SK-N-SH treated with all-trans-retinoic acid at 6 μM for 48 hours (cell line): Measurements from ENCODE around the gene SCN4A.

ENCODE experiments used
- ATAC-seq: fragments of 200-7000 bp; cut with Tn5 transposase; 3 replicates; pipeline ENCODE4 v1.9.1; 2020; ENCODE audit warnings: mild to moderate bottlenecking, moderate library complexity
- BACH2 ChIP-seq: fragments of 250-450 bp; sonication (Bioruptor Pico); IDR thresholded peaks from 2 replicates; pipeline ENCODE4 v1.9.0; 2021; ENCODE audit warnings: mild to moderate bottlenecking, borderline replicate concordance
- CREB5 ChIP-seq: fragments of 250-450 bp; sonication (Bioruptor Pico); IDR thresholded peaks from 2 replicates; pipeline ENCODE4 v1.5.1; 2020; ENCODE audit warnings: low read depth, mild to moderate bottlenecking, moderate library complexity
- CSDC2 ChIP-seq: fragments of 250-450 bp; sonication (Bioruptor Pico); IDR thresholded peaks from 2 replicates; pipeline ENCODE4 v1.5.0; 2020; ENCODE audit warnings: mild to moderate bottlenecking, moderate library complexity
- ISL1 ChIP-seq: fragments of 250-450 bp; sonication (Bioruptor Pico); IDR thresholded peaks from 2 replicates; pipeline ENCODE4 v2.1.2; 2022; ENCODE audit warnings: mild to moderate bottlenecking, moderate library complexity
- OSR1 ChIP-seq: fragments of 250-450 bp; sonication (Bioruptor Pico); IDR thresholded peaks from 2 replicates; pipeline ENCODE4 v1.8.0; 2022; ENCODE audit warnings: moderate library complexity, mild to moderate bottlenecking, inconsistent platforms
- POU6F1 ChIP-seq: fragments of 250-450 bp; sonication (Bioruptor Pico); IDR thresholded peaks from 2 replicates; pipeline ENCODE4 v1.8.0; 2021; ENCODE audit warnings: low read depth, mild to moderate bottlenecking, moderate library complexity, borderline replicate concordance
- PPARA ChIP-seq: fragments of 250-450 bp; sonication (Bioruptor Pico); IDR thresholded peaks from 2 replicates; pipeline ENCODE4 v1.5.0; 2020; ENCODE audit warnings: mild to moderate bottlenecking, borderline replicate concordance
- RARB ChIP-seq: fragments of 250-450 bp; sonication (Bioruptor Pico); IDR thresholded peaks from 2 replicates; pipeline ENCODE4 v1.8.0; 2021; ENCODE audit warnings: mild to moderate bottlenecking, moderate library complexity
- SNAI2 ChIP-seq: fragments of 250-450 bp; sonication (Bioruptor Pico); IDR thresholded peaks from 2 replicates; pipeline ENCODE4 v1.5.0; 2020; ENCODE audit warnings: mild to moderate bottlenecking, moderate library complexity
- TOX ChIP-seq: fragments of 250-450 bp; sonication (Bioruptor Pico); IDR thresholded peaks from 2 replicates; pipeline ENCODE4 v1.8.0; 2021; ENCODE audit warnings: mild to moderate bottlenecking, moderate library complexity, borderline replicate concordance
- ZC3H10 ChIP-seq: fragments of 250-450 bp; sonication (Bioruptor Pico); IDR thresholded peaks from 2 replicates; pipeline ENCODE4 v1.5.1; 2021; ENCODE audit warnings: mild to moderate bottlenecking, moderate library complexity
- ZFP3 ChIP-seq: fragments of 250-450 bp; sonication (Bioruptor Pico); IDR thresholded peaks from 2 replicates; pipeline ENCODE4 v1.5.0; 2020; ENCODE audit warnings: mild to moderate bottlenecking, moderate library complexity
- ZFP30 ChIP-seq: fragments of 450-650 bp; formaldehyde crosslinking; IDR thresholded peaks from 2 replicates; pipeline ENCODE4 v1.5.0; 2022; ENCODE audit warnings: mild to moderate bottlenecking, moderate library complexity
- ZNF565 ChIP-seq: fragments of 450-650 bp; formaldehyde crosslinking; conservative IDR thresholded peaks from 2 replicates; pipeline ENCODE4 v1.5.0; 2020; ENCODE audit warnings: low read depth, mild to moderate bottlenecking, moderate library complexity
- ZNF70 ChIP-seq: fragments of 450-650 bp; formaldehyde crosslinking; IDR thresholded peaks from 2 replicates; pipeline ENCODE4 v1.5.0; 2020; ENCODE audit warnings: mild to moderate bottlenecking, moderate library complexity
- ZNF8 ChIP-seq: fragments of 450-650 bp; formaldehyde crosslinking; IDR thresholded peaks from 2 replicates; pipeline ENCODE4 v1.5.0; 2020; ENCODE audit warnings: mild to moderate bottlenecking, moderate library complexity
- TF ChIP-seq, protein P1 (sequence below): fragments of 250-450 bp; sonication (Bioruptor Pico); IDR thresholded peaks from 2 replicates; pipeline ENCODE4 v1.8.0; 2020; ENCODE audit warnings: mild to moderate bottlenecking, moderate library complexity, borderline replicate concordance
- TF ChIP-seq, protein P2 (sequence below): fragments of 250-450 bp; sonication (Bioruptor Pico); IDR thresholded peaks from 2 replicates; pipeline ENCODE4 v1.5.1; 2021; ENCODE audit warnings: mild to moderate bottlenecking, moderate library complexity
- TF ChIP-seq, protein P3 (sequence below): fragments of 250-450 bp; sonication (Bioruptor Pico); IDR thresholded peaks from 2 replicates; pipeline ENCODE4 v1.5.0; 2020; ENCODE audit warnings: mild to moderate bottlenecking, moderate library complexity

SCN4A gene

DNA sequence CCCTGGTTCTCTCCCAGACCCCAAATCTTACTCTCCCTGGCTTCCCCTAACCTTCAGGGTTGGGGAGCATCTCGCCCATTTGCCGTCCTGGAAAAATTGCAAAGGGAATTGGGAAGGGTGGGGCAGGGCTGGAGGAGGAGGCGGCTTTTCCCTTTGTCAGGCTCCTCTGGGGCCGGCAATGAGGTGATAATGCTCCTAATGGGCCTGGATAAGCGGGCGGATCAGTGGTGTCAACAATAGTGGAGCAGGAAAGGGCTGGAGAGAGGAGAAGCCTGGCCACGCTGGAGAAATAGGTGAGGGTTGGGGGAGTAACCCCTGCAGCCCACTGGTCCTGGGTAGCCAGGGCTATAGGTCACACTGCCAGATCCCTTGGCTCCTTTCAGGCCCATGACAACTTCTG lies 12.3 kb downstream of the SCN4A start:
- TF ChIP-seq ZNF565 (CRISPR knock-in tag), result no peak
- no peak for TF ChIP-seq ZFP3
- TF ChIP-seq, protein P1, sequence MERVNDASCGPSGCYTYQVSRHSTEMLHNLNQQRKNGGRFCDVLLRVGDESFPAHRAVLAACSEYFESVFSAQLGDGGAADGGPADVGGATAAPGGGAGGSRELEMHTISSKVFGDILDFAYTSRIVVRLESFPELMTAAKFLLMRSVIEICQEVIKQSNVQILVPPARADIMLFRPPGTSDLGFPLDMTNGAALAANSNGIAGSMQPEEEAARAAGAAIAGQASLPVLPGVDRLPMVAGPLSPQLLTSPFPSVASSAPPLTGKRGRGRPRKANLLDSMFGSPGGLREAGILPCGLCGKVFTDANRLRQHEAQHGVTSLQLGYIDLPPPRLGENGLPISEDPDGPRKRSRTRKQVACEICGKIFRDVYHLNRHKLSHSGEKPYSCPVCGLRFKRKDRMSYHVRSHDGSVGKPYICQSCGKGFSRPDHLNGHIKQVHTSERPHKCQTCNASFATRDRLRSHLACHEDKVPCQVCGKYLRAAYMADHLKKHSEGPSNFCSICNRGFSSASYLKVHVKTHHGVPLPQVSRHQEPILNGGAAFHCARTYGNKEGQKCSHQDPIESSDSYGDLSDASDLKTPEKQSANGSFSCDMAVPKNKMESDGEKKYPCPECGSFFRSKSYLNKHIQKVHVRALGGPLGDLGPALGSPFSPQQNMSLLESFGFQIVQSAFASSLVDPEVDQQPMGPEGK (CRISPR knock-in tag), result no peak
- no peak for TF ChIP-seq SNAI2
- TF ChIP-seq, protein P2, sequence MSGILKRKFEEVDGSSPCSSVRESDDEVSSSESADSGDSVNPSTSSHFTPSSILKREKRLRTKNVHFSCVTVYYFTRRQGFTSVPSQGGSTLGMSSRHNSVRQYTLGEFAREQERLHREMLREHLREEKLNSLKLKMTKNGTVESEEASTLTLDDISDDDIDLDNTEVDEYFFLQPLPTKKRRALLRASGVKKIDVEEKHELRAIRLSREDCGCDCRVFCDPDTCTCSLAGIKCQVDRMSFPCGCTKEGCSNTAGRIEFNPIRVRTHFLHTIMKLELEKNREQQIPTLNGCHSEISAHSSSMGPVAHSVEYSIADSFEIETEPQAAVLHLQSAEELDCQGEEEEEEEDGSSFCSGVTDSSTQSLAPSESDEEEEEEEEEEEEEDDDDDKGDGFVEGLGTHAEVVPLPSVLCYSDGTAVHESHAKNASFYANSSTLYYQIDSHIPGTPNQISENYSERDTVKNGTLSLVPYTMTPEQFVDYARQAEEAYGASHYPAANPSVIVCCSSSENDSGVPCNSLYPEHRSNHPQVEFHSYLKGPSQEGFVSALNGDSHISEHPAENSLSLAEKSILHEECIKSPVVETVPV (CRISPR knock-in tag), result no peak
- no peak for TF ChIP-seq ZC3H10 (CRISPR knock-in tag)
- no peak for TF ChIP-seq ZNF8 (CRISPR knock-in tag)
- ATAC-seq, result no peak

- no peak for ATAC-seq
- TF ChIP-seq POU6F1 (CRISPR knock-in tag) (no peak), BACH2 (CRISPR knock-in tag) (no peak), ISL1 (CRISPR knock-in tag) (no peak), CREB5 (CRISPR knock-in tag) (no peak), ZC3H10 (CRISPR knock-in tag) (no peak), ZFP3 (no peak), TOX (CRISPR knock-in tag) (no peak), ZFP30 (CRISPR knock-in tag) (no peak), CSDC2 (CRISPR knock-in tag) (no peak)
- TF ChIP-seq, protein P2 (CRISPR knock-in tag), result no peak
Observed at GRCh38 chr17:63960006-63960405, 12.7 kb downstream of the SCN4A start.

DNA sequence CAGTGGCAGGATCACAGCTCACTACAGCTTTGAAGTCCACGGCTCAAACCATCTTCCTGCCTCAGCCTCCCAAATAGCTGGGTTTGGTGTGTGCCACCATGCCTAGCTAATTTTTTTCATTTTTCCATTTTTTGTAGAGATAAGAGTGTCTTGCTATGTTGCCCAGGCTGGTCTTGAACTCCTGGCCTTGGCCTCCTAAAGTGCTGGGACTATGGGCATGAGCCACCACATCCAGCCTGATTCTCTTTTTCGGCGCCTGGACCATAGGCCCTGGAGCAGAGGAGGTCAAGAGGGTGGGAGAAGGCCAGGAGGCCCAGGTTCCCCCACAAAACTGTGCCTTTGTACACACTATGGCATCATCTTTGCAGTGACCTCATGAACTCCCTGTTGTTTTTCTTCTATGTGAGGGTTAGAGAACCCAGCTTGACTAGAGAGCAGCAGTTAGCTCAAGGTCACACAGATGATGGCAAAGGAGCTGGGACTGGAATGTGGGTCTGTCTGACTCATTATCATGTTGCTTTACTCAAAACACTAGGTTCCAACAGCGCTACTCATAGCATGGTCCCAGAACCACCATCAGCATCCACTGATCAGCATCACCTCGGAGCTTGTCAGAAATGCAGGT lies 16.3 kb downstream of the SCN4A start:
- ATAC-seq, result peak; percentile 27; the same call in 2 of the 3 replicates
- TF ChIP-seq PPARA (CRISPR knock-in tag) (no peak), RARB (CRISPR knock-in tag) (no peak), POU6F1 (CRISPR knock-in tag) (no peak), ZNF8 (CRISPR knock-in tag) (no peak), BACH2 (CRISPR knock-in tag) (no peak), ZNF70 (no peak), ZFP3 (no peak), OSR1 (CRISPR knock-in tag) (no peak)
- TF ChIP-seq, protein P3, sequence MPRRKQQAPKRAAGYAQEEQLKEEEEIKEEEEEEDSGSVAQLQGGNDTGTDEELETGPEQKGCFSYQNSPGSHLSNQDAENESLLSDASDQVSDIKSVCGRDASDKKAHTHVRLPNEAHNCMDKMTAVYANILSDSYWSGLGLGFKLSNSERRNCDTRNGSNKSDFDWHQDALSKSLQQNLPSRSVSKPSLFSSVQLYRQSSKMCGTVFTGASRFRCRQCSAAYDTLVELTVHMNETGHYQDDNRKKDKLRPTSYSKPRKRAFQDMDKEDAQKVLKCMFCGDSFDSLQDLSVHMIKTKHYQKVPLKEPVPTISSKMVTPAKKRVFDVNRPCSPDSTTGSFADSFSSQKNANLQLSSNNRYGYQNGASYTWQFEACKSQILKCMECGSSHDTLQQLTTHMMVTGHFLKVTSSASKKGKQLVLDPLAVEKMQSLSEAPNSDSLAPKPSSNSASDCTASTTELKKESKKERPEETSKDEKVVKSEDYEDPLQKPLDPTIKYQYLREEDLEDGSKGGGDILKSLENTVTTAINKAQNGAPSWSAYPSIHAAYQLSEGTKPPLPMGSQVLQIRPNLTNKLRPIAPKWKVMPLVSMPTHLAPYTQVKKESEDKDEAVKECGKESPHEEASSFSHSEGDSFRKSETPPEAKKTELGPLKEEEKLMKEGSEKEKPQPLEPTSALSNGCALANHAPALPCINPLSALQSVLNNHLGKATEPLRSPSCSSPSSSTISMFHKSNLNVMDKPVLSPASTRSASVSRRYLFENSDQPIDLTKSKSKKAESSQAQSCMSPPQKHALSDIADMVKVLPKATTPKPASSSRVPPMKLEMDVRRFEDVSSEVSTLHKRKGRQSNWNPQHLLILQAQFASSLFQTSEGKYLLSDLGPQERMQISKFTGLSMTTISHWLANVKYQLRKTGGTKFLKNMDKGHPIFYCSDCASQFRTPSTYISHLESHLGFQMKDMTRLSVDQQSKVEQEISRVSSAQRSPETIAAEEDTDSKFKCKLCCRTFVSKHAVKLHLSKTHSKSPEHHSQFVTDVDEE (CRISPR knock-in tag), result no peak
- TF ChIP-seq, all 23 proteins: peak for 0
